Measurements from ENCODE around the gene PARD3B.

The PARD3B gene

DNA sequence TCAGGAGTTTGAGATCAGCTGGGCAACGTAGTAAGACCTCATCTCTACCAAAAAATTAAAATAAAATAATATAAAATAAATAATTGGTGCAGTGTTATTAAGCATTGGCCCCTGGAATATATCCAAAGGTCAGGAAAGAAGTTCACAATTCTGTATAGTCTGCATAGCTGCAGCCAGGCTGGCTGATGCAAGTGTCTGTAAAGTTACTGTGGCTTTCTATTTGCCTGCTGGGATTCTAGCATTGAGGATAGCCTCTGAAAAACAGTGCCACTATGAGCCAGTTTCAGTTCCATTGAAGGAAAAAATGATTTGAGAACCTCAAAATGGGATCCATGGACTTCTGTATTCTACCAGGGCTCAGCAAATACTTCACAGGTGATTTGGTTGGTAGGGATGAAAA is 208.6 kb downstream of the PARD3B start:
- Histone ChIP-seq H3K27ac (ENCODE audit: low read depth, low read length) (no peak overlapping the region), H3K36me3 (ENCODE audit: control insufficient read depth, insufficient read depth, low read length) (no peaks in the 10 kb centered on the region), H3K4me1 (ENCODE audit: control insufficient read depth, insufficient read depth, low read length) (no peaks in the 10 kb centered on the region)

DNA sequence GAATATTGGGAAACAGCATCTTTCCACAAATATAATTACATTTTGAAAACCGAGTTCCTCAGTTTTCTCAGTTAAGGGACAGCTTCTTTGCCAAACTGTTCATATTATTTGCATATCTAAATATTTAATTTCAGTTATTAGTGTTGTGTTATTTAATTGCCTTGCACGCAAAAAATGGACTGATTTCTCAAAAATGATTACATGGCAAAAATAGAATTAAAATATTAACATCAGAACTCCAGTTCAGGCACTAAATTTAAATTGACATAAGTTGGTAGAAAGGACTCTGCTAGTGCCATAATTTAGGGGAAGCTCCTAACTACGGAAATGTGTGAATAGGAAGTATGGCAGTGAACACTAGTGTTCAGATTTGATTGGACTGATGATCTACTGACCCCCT is 209.6 kb downstream of the PARD3B start:
- no peaks in the 10 kb centered on the region for H3K9me3 ChIP-seq (ENCODE audit: control insufficient read depth, insufficient read depth, low read length)
- no peaks in the 10 kb centered on the region for H3K36me3 ChIP-seq (ENCODE audit: control insufficient read depth, insufficient read depth, low read length)
- H3K4me3 ChIP-seq (ENCODE audit: low read depth, low read length) = no peak overlapping the region
- H3K4me1 ChIP-seq (ENCODE audit: control insufficient read depth, insufficient read depth, low read length) = no peaks in the 10 kb centered on the region
- no peak overlapping the region for H3K9ac ChIP-seq (ENCODE audit: low read depth, low read length)
- H3K27me3 ChIP-seq (ENCODE audit: control insufficient read depth, insufficient read depth, low read length) = no peaks in the 10 kb centered on the region
- H3K27ac ChIP-seq (ENCODE audit: low read depth, low read length) = no peak overlapping the region

More for the DNA sequence above, 208.6 kb downstream of the PARD3B start:
- no peak overlapping the region for H3K9ac ChIP-seq (ENCODE audit: low read depth, low read length)
- no peaks in the 10 kb centered on the region for H3K9me3 ChIP-seq (ENCODE audit: control insufficient read depth, insufficient read depth, low read length)
- no peak overlapping the region for H3K4me3 ChIP-seq (ENCODE audit: low read depth, low read length)
- H3K27me3 ChIP-seq (ENCODE audit: control insufficient read depth, insufficient read depth, low read length) = no peaks in the 10 kb centered on the region

DNA sequence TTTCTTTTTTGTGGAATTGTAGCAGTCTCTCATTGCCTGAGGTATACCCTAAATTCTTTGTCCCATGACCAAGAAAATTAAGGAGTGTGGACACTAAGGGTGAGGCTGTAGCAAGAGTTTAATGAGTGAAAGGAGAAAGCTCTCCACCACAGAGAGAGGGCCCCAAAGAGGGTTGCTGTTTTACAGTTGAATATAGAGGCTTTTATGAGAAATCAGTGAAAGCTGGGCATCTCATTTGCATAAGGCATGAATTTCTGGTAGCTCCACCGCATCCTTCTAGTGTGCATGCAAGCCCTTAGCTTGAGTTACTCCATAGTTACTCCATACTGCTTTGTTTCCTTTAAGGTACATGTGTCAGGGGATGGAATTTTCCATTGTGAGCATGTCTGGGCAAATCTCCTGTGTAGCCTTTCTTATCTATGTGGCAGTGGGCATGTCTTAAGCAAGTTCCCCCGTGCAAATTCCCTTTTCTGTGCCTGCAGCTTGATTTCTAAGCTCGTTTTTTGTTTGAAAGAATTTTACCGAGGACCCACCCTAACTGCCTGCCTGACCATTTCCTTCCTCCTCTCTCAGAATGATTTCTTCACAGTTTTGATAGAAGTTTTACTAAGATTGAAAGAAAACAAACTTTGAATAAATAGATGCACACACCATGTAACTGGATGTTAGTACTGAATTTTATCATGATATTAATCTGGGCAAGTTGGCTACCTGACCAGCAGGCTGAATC is 218.9 kb downstream of the PARD3B start:
- no peaks in the 10 kb centered on the region for H3K36me3 ChIP-seq (ENCODE audit: control insufficient read depth, insufficient read depth, low read length)
- no peaks in the 10 kb centered on the region for H3K4me1 ChIP-seq (ENCODE audit: control insufficient read depth, insufficient read depth, low read length)
- H3K9ac ChIP-seq (ENCODE audit: low read depth, low read length) = no peak overlapping the region
- H3K27ac ChIP-seq (ENCODE audit: low read depth, low read length) = no peak overlapping the region
- no peaks in the 10 kb centered on the region for H3K27me3 ChIP-seq (ENCODE audit: control insufficient read depth, insufficient read depth, low read length)
- no peak overlapping the region for H3K4me3 ChIP-seq (ENCODE audit: low read depth, low read length)
- peaks cover 21% of the 10 kb centered on the region; the same call in 1 of the 2 replicates for H3K9me3 ChIP-seq (ENCODE audit: control insufficient read depth, insufficient read depth, low read length)

DNA sequence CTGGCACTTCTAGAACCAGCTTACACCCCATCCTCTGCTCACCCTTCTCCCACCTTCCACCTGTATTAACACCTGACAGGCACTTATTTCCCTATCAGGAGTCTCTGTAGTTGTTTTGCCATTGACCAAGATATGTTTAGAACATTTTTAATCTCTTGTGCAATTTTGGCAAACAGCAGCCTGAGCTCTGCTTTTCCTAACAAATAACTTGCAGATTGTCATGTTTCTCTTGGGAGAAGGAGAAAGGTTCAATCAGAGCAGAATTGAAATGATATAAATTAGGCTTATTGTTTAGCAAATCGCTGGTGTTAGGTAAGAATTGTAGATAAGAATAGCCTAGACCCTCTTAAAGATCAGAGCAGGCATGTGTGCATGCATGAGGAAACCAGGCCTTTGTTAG is 225.5 kb downstream of the PARD3B start:
- no peak overlapping the region for H3K27ac ChIP-seq (ENCODE audit: low read depth, low read length)
- H3K36me3 ChIP-seq (ENCODE audit: control insufficient read depth, insufficient read depth, low read length) = no peaks in the 10 kb centered on the region
- H3K9ac ChIP-seq (ENCODE audit: low read depth, low read length) = no peak overlapping the region
- H3K9me3 ChIP-seq (ENCODE audit: control insufficient read depth, insufficient read depth, low read length) = no peaks in the 10 kb centered on the region
- no peaks in the 10 kb centered on the region; the same call in 1 of the 2 replicates for H3K4me1 ChIP-seq (ENCODE audit: control insufficient read depth, insufficient read depth, low read length)
- H3K4me3 ChIP-seq (ENCODE audit: low read depth, low read length) = no peak overlapping the region
- H3K27me3 ChIP-seq (ENCODE audit: control insufficient read depth, insufficient read depth, low read length) = no peaks in the 10 kb centered on the region

DNA sequence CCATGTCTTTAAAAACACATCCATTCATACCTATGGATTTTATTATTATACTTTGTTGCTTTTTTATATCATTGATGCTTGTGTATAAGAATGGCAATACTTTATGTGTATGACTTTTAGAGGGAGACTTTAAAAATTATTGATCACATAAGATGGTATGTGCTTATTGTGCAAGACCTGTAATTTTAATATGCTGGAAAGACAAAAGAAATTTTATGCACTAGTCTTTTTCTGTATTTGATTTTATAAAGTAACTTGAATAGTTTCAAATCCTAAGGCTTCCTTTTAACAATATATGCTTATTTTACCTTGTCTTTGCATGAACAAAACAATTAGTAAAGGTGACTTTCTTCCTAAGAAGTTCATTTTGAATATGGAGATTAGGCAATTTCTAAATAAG is 226.4 kb downstream of the PARD3B start:
- no peak overlapping the region for H3K4me3 ChIP-seq (ENCODE audit: low read depth, low read length)
- H3K4me1 ChIP-seq (ENCODE audit: control insufficient read depth, insufficient read depth, low read length) = no peaks in the 10 kb centered on the region; the same call in 1 of the 2 replicates
- H3K27me3 ChIP-seq (ENCODE audit: control insufficient read depth, insufficient read depth, low read length) = no peaks in the 10 kb centered on the region
- H3K9me3 ChIP-seq (ENCODE audit: control insufficient read depth, insufficient read depth, low read length) = no peaks in the 10 kb centered on the region
- H3K36me3 ChIP-seq (ENCODE audit: control insufficient read depth, insufficient read depth, low read length) = no peaks in the 10 kb centered on the region
- no peak overlapping the region for H3K9ac ChIP-seq (ENCODE audit: low read depth, low read length)
- no peak overlapping the region for H3K27ac ChIP-seq (ENCODE audit: low read depth, low read length)

DNA sequence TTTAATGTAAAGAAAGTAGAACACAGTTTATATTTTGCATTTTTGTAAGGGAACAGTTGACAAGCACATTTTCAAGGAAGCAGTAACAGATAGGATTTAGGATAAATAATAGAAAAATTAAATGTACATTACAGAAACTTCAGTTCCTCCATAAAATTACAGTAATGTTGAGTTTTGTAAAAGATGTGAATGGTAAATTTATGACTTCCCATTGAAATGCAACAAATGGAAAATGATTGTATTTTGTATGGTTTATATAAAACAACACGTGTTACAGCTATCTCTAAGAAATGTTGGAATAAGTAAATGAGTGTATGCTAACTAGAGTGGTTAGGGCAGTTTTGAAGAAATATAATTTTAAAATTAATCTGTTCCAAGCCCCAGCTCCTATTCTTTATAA is 227.3 kb downstream of the PARD3B start:
- H3K4me1 ChIP-seq (ENCODE audit: control insufficient read depth, insufficient read depth, low read length) = no peaks in the 10 kb centered on the region; the same call in 1 of the 2 replicates
- no peaks in the 10 kb centered on the region for H3K27me3 ChIP-seq (ENCODE audit: control insufficient read depth, insufficient read depth, low read length)
- no peak overlapping the region for H3K27ac ChIP-seq (ENCODE audit: low read depth, low read length)
- no peak overlapping the region for H3K4me3 ChIP-seq (ENCODE audit: low read depth, low read length)
- H3K36me3 ChIP-seq (ENCODE audit: control insufficient read depth, insufficient read depth, low read length) = no peaks in the 10 kb centered on the region
- no peak overlapping the region for H3K9ac ChIP-seq (ENCODE audit: low read depth, low read length)
- no peaks in the 10 kb centered on the region for H3K9me3 ChIP-seq (ENCODE audit: control insufficient read depth, insufficient read depth, low read length)

DNA sequence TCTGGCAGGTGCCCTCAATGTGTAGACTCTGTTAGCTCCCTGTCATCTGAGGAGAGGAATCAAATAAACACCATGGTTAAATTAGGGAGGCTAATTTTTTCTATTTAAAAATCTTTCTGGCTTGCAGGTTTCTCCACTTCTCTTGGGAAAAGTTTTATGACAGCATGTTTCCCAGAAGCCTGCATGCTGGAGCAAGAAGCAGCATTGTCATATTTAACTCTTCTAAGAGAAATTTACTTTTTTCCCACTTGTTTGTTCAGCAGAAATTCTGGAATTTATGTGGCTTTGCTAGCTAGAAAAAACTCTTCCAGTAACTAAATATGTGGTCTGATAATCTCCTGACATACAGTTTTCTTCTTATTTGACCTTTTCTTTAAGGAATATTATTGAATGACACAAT is 230.5 kb downstream of the PARD3B start:
- Histone ChIP-seq H3K4me3 (ENCODE audit: low read depth, low read length) (no peak overlapping the region), H3K27ac (ENCODE audit: low read depth, low read length) (no peak overlapping the region), H3K9me3 (ENCODE audit: control insufficient read depth, insufficient read depth, low read length) (no peaks in the 10 kb centered on the region), H3K36me3 (ENCODE audit: control insufficient read depth, insufficient read depth, low read length) (no peaks in the 10 kb centered on the region), H3K27me3 (ENCODE audit: control insufficient read depth, insufficient read depth, low read length) (no peaks in the 10 kb centered on the region), H3K4me1 (ENCODE audit: control insufficient read depth, insufficient read depth, low read length) (no peaks in the 10 kb centered on the region; the same call in 1 of the 2 replicates), H3K9ac (ENCODE audit: low read depth, low read length) (no peak overlapping the region)

DNA sequence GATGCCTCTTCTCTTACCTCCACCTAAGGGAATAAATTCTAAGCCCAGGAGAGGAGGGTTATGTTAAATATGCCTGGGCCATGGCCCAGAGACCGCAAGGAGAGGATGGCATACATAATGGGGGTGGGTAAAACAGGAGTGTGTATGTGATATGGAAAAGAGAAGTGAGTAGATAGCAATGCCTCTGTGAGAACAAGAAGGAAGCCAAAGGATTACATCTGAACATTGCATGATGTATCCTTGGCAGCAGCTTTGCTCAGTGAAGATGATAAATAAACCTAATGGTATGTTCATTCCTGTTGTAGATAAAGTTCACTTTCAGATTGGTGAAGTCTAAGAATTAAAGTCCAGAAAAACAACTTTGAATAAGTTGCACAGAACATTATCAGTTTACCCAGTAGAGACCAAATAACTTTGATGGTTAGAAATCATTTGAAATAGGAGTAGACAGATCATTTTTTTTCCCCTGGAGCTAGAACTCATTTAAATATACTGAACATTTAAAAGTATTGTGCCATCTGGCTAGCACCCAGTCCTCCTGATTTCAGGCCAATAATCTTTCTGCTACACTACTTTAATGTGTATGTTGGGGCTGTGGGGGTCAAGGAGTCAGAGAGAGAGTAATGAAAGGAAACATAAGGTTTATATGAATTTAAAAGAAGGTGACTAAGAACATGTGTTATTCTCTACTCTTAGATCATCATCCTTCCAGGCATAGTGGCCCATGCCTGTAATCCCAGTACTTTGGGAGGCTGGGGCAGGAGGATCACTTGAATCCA is 231.7 kb downstream of the PARD3B start:
- H3K9me3 ChIP-seq (ENCODE audit: control insufficient read depth, insufficient read depth, low read length) = no peaks in the 10 kb centered on the region
- H3K36me3 ChIP-seq (ENCODE audit: control insufficient read depth, insufficient read depth, low read length) = no peaks in the 10 kb centered on the region
- no peaks in the 10 kb centered on the region; the same call in 1 of the 2 replicates for H3K4me1 ChIP-seq (ENCODE audit: control insufficient read depth, insufficient read depth, low read length)
- H3K4me3 ChIP-seq (ENCODE audit: low read depth, low read length) = no peak overlapping the region
- H3K27me3 ChIP-seq (ENCODE audit: control insufficient read depth, insufficient read depth, low read length) = no peaks in the 10 kb centered on the region
- no peak overlapping the region for H3K9ac ChIP-seq (ENCODE audit: low read depth, low read length)
- no peak overlapping the region for H3K27ac ChIP-seq (ENCODE audit: low read depth, low read length)

DNA sequence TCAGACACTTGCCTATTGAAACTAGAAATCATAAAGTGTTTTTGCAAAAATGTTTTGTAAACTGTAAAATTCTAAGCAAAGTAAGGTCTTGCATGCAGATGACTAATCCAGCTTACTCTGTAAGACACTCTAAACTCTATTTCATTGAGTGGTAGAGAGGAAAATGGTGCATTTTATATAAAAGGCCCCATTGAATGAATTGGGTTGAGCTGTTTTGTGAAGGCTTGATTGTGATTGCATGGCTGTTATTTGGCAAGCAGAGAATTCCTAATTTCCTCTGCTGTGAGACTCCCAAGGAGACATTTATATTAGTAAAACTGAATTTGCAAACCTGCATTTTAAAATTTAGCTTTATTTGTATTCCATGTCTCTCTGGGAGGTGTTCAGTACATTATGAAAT is 234.5 kb downstream of the PARD3B start:
- no peaks in the 10 kb centered on the region for H3K4me1 ChIP-seq (ENCODE audit: control insufficient read depth, insufficient read depth, low read length)
- no peak overlapping the region for H3K9ac ChIP-seq (ENCODE audit: low read depth, low read length)
- no peak overlapping the region for H3K27ac ChIP-seq (ENCODE audit: low read depth, low read length)
- H3K36me3 ChIP-seq (ENCODE audit: control insufficient read depth, insufficient read depth, low read length) = no peaks in the 10 kb centered on the region
- no peaks in the 10 kb centered on the region for H3K27me3 ChIP-seq (ENCODE audit: control insufficient read depth, insufficient read depth, low read length)
- H3K9me3 ChIP-seq (ENCODE audit: control insufficient read depth, insufficient read depth, low read length) = no peaks in the 10 kb centered on the region
- no peak overlapping the region for H3K4me3 ChIP-seq (ENCODE audit: low read depth, low read length)

DNA sequence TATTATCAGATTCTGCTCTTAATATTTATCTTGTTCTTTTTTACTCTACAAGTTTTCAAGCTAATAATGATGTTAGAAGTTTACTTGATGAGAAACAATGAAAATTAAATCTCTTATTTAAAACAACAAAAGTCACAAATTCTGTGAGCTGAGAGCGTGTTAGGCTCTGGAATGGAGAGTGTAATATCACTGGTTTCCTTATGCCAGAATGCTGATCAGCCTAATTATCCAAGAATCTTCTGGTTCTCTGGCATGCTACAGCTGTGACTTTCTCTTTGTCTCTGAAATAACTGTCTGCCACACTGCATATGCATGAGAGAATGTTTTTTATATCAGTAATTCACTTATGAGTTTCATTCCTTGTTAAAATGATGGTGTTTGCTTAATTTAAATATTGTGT is 236.7 kb downstream of the PARD3B start:
- Histone ChIP-seq H3K4me1 (ENCODE audit: control insufficient read depth, insufficient read depth, low read length) (no peaks in the 10 kb centered on the region), H3K4me3 (ENCODE audit: low read depth, low read length) (no peak overlapping the region), H3K9ac (ENCODE audit: low read depth, low read length) (no peak overlapping the region), H3K27me3 (ENCODE audit: control insufficient read depth, insufficient read depth, low read length) (no peaks in the 10 kb centered on the region), H3K36me3 (ENCODE audit: control insufficient read depth, insufficient read depth, low read length) (no peaks in the 10 kb centered on the region), H3K9me3 (ENCODE audit: control insufficient read depth, insufficient read depth, low read length) (no peaks in the 10 kb centered on the region), H3K27ac (ENCODE audit: low read depth, low read length) (no peak overlapping the region)

DNA sequence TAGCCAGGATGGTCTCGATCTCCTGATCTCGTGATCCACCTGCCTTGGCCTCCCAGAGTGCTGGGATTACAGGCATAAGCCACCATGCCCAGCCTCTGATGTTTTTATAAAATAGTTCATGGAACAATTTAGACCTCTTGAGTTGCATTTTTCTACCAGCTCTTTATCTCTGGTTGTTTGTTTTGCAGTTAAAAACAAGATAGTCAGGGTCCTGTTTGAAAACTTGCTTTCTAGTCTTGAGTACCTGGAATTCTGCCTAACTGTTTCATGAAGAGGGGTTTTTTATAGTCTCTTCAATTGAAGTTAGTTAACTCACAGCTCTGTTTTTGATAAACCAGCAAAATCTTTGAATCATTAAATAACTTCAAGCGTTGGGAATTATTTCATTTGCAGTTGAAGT is 244.8 kb downstream of the PARD3B start:
- H3K4me1 ChIP-seq (ENCODE audit: control insufficient read depth, insufficient read depth, low read length) = no peaks in the 10 kb centered on the region
- H3K36me3 ChIP-seq (ENCODE audit: control insufficient read depth, insufficient read depth, low read length) = no peaks in the 10 kb centered on the region
- no peak overlapping the region for H3K9ac ChIP-seq (ENCODE audit: low read depth, low read length)
- H3K27me3 ChIP-seq (ENCODE audit: control insufficient read depth, insufficient read depth, low read length) = no peaks in the 10 kb centered on the region
- H3K9me3 ChIP-seq (ENCODE audit: control insufficient read depth, insufficient read depth, low read length) = no peaks in the 10 kb centered on the region
- H3K4me3 ChIP-seq (ENCODE audit: low read depth, low read length) = no peak overlapping the region
- no peak overlapping the region for H3K27ac ChIP-seq (ENCODE audit: low read depth, low read length)

Measured in HUES48 (cell line).